HepG2 (cell line): ENCODE results near the gene PHKB. TPM values are rescaled to one million over a fixed set of nuclear protein-coding genes. Genes with fewer than 3 reads are reported as not detected.

Source experiments
- ARNT2 ChIP-seq: sonication (generic); formaldehyde crosslinking; IDR thresholded peaks from 2 replicates; pipeline ENCODE4 v1.8.0; 2022; ENCODE audit warnings: mild to moderate bottlenecking, low read depth, missing genetic modification reagents, moderate library complexity
- HNF4G ChIP-seq, 2 experiments: sonication (generic) in 1 of 2; formaldehyde crosslinking in 1 of 2; IDR thresholded peaks; 2 replicates each; pipeline versions ENCODE4 v1.4.0 to v1.6.1; 2011 to 2020; ENCODE audit warnings: borderline replicate concordance in 2 of 2, low read depth in 2 of 2, mild to moderate bottlenecking in 2 of 2, low read length in 1 of 2, missing genetic modification reagents in 1 of 2, moderate library complexity in 1 of 2
- RERE ChIP-seq: IDR thresholded peaks from 2 replicates; pipeline ENCODE4 v1.6.1; 2016; ENCODE audit warnings: low read depth, missing genetic modification reagents, missing compliant biosample characterization
- REST ChIP-seq, 2 experiments: IDR thresholded peaks; 2 replicates each; pipeline ENCODE4 v1.6.1; 2011 to 2012; ENCODE audit warnings: low read length in 2 of 2, borderline replicate concordance in 1 of 2, low read depth in 1 of 2, mild to moderate bottlenecking in 1 of 2, moderate library complexity in 1 of 2
- ZNF567 ChIP-seq: sonication (generic); formaldehyde crosslinking; IDR thresholded peaks from 2 replicates; pipeline ENCODE4 v1.8.1; 2023; ENCODE audit warnings: mild to moderate bottlenecking, missing genetic modification reagents, borderline replicate concordance
- ZNF639 ChIP-seq: conservative IDR thresholded peaks from 2 replicates; pipeline ENCODE4 v1.6.1; 2018; ENCODE audit warnings: missing genetic modification reagents
- ZNF644 ChIP-seq: IDR thresholded peaks from 2 replicates; pipeline ENCODE4 v1.6.1; 2016; ENCODE audit warnings: low read depth
- ZNF740 ChIP-seq: sonication (generic); formaldehyde crosslinking; IDR thresholded peaks from 2 replicates; pipeline ENCODE4 v1.4.0; 2020; ENCODE audit warnings: missing genetic modification reagents
- polyA plus RNA-seq, 8 experiments: library from polyadenylated mRNA; depleted of rRNA in 3 of 8; stranded (reverse) in 7 of 8; unstranded in 1 of 8; fragments of >200 nt; fragmentation: Illumina TruSeq in 4 of 8; extraction: Trizol in 4 of 8; gene quantifications; 2 replicates each; pipeline versions ENCODE4 v1.2.1 to v1.2.3, GENCODE V29; 2011 to 2016; ENCODE audit warnings: low read depth in 4 of 8, missing spikeins in 1 of 8, mixed read lengths in 1 of 8; ENCODE audit not compliant: insufficient read depth in 1 of 8
- total RNA-seq, 5 experiments: library from RNA; depleted of rRNA; stranded (reverse); fragments of >200 nt; fragmentation: Illumina TruSeq; extraction: Trizol; gene quantifications; 2 replicates each; pipeline ENCODE4 v1.2.3, GENCODE V29; 2016; ENCODE audit warnings: low read depth in 1 of 5

The PHKB gene
- total and polyA plus RNA-seq, 2 of the 13 experiments (the other 11 are each of a cell fraction or from before 2014, with no cell fraction given), result 66.0 to 80.8 TPM

DNA sequence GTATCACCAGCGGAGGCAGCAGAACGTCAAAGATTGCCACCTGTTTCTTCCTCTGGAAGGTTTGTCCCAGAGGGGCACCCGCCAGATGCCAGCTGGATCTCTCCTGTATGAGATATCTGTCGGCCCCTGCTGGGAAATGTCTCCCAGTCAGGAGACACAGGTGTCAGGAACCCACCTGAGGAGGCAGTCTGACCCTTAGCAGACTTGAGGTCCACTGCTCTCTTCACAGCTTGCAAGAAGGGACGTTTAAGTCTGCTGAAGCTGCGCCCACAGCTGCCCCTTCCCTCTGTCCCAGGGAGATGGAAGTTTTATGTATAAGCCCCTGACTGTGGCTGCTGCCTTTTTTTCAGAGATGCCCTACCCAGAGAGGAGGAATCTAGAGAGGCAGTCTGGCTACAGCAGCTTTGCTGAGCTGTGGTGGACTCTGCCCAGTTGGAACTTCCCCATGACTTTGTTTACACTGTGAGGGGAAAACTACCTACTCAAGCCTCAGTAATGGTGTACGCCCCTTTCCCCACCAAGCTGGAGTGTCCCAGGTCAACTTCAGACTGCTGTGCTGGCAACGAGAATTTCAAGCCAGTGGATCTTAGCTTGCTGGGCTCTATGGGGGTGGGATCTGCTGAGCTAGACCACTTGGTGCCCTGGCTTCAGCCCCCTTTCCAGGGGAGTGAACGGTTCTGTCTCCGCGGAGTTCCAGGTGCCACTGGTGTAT, 92.9 kb downstream of the PHKB start (continued):
- TF ChIP-seq HNF4G (IDR thresholded peaks at IDR 0.05; ENCODE audit: borderline replicate concordance, low read depth, low read length) (peak; percentile 41; the same call in 1 of the 2 replicates), HNF4G (CRISPR knock-in tag; IDR thresholded peaks at IDR 0.05; ENCODE audit: borderline replicate concordance, low read depth) (peak; percentile 77; the same call in 1 of the 2 replicates), ZNF644 (CRISPR knock-in tag) (peak; percentile 95), ARNT2 (CRISPR knock-in tag) (0 out of 2 replicates have a peak, but pooled peaks have one; percentile 32), ZNF639 (CRISPR knock-in tag) (no peak), REST (IDR thresholded peaks at IDR 0.05; ENCODE audit: borderline replicate concordance in 1 of 2, low read depth in 1 of 2, low read length in 2 of 2) (no peak), RERE (no peak), ZNF567 (no peak), ZNF740 (CRISPR knock-in tag) (no peak)
